ENCODE results near the gene TMEM203.

The TMEM203 gene

GRCh38 chr9:137198902-137199283 lies 6.6 kb downstream of the TMEM203 start:
- H4K12ac ChIP-seq (ENCODE audit: low read depth, low read length): no peak overlapping the region
- H3K4me1 ChIP-seq (ENCODE audit: control insufficient read depth in 1 of 2, insufficient read depth in 2 of 2, low read length in 2 of 2): peaks cover 12 to 27% of the 10 kb centered on the region in 2 experiments
- H2BK12ac ChIP-seq (ENCODE audit: low read length): no peak overlapping the region
- H3K79me1 ChIP-seq (ENCODE audit: low read length): peaks cover 3% of the 10 kb centered on the region
- H2AK5ac ChIP-seq (ENCODE audit: low read length): no peak overlapping the region
- H3K36me3 ChIP-seq (ENCODE audit: control insufficient read depth in 1 of 2, insufficient read depth in 2 of 2, low read length in 2 of 2): peaks cover 0 to 2% of the 10 kb centered on the region in 2 experiments
- H3K18ac ChIP-seq (ENCODE audit: low read length): no peak overlapping the region
- no peaks in the 10 kb centered on the region for H3K27me3 ChIP-seq (ENCODE audit: insufficient read depth, low read length)
- H2BK5ac ChIP-seq (ENCODE audit: low read depth, low read length, poor library complexity): no peak overlapping the region
- H3K4me2 ChIP-seq (ENCODE audit: low read length): no peak overlapping the region
- no peak overlapping the region for H3K23ac ChIP-seq (ENCODE audit: low read length)
- H3K14ac ChIP-seq (ENCODE audit: low read length): no peak overlapping the region
- H3K4me3 ChIP-seq (ENCODE audit: low read depth, low read length): no peak overlapping the region
- H4K8ac ChIP-seq (ENCODE audit: low read depth, low read length): no peak overlapping the region
- H3K79me2 ChIP-seq (ENCODE audit: control insufficient read depth, insufficient read depth, low read length, poor library complexity): peaks cover 3% of the 10 kb centered on the region
- H3K9ac ChIP-seq (ENCODE audit: low read length): no peak overlapping the region
- no peak overlapping the region for H3K4ac ChIP-seq (ENCODE audit: low read depth, low read length)
- no CpG with 5 or more reads among the region's 11 CpGs for WGBS (ENCODE audit: extremely low coverage, insufficient coverage, insufficient read length)
- no peak overlapping the region for H4K91ac ChIP-seq (ENCODE audit: low read depth, low read length)
- no peak overlapping the region for H2AFZ ChIP-seq (ENCODE audit: insufficient read depth, low read length, poor library complexity)
- no peak overlapping the region for H3K27ac ChIP-seq (ENCODE audit: low read depth, low read length)
- H3K9me3 ChIP-seq (ENCODE audit: insufficient read depth, low read depth, low read length): no peaks in the 10 kb centered on the region
- DNase-seq: no peak
- no peak overlapping the region for H2BK120ac ChIP-seq (ENCODE audit: insufficient read depth, low read length, poor library complexity)

GRCh38 chr9:137198051-137198901 lies 7.2 kb downstream of the TMEM203 start:
- no peak overlapping the region for H3K4me3 ChIP-seq (ENCODE audit: low read depth, low read length)

GRCh38 chr9:137195525-137196220 lies 9.8 kb downstream of the TMEM203 start:
- Histone ChIP-seq H3K4me2 (ENCODE audit: low read length) (no peak overlapping the region), H3K79me2 (ENCODE audit: control insufficient read depth, insufficient read depth, low read length, poor library complexity) (no peaks in the 10 kb centered on the region)

More at GRCh38 chr9:137198051-137198901, 7.2 kb downstream of the TMEM203 start:
- Histone ChIP-seq H2BK12ac (ENCODE audit: low read length) (no peak overlapping the region), H3K79me2 (ENCODE audit: control insufficient read depth, insufficient read depth, low read length, poor library complexity) (peaks cover 3% of the 10 kb centered on the region), H2BK5ac (ENCODE audit: low read depth, low read length, poor library complexity) (no peak overlapping the region), H3K9me3 (ENCODE audit: insufficient read depth, low read depth, low read length) (no peaks in the 10 kb centered on the region), H4K12ac (ENCODE audit: low read depth, low read length) (no peak overlapping the region), H3K9ac (ENCODE audit: low read length) (no peak overlapping the region), H2BK120ac (ENCODE audit: insufficient read depth, low read length, poor library complexity) (no peak overlapping the region), H3K18ac (ENCODE audit: low read length) (peak overlapping the region; percentile 4), H3K36me3 (ENCODE audit: control insufficient read depth in 1 of 2, insufficient read depth in 2 of 2, low read length in 2 of 2) (peaks cover 0 to 2% of the 10 kb centered on the region in 2 experiments), H3K4me2 (ENCODE audit: low read length) (peak overlapping the region; percentile 31), H4K8ac (ENCODE audit: low read depth, low read length) (no peak overlapping the region), H2AK5ac (ENCODE audit: low read length) (no peak overlapping the region), H3K23ac (ENCODE audit: low read length) (no peak overlapping the region), H3K4ac (ENCODE audit: low read depth, low read length) (no peak overlapping the region), H3K4me1 (ENCODE audit: control insufficient read depth in 1 of 2, insufficient read depth in 2 of 2, low read length in 2 of 2) (peaks cover 12 to 27% of the 10 kb centered on the region in 2 experiments), H4K91ac (ENCODE audit: low read depth, low read length) (no peak overlapping the region), H3K79me1 (ENCODE audit: low read length) (peaks cover 3% of the 10 kb centered on the region), H2AFZ (ENCODE audit: insufficient read depth, low read length, poor library complexity) (no peak overlapping the region), H3K27ac (ENCODE audit: low read depth, low read length) (no peak overlapping the region), H3K27me3 (ENCODE audit: insufficient read depth, low read length) (no peaks in the 10 kb centered on the region), H3K14ac (ENCODE audit: low read length) (no peak overlapping the region)
- no CpG with 5 or more reads among the region's 19 CpGs for WGBS (ENCODE audit: extremely low coverage, insufficient coverage, insufficient read length)
- peak; percentile 81 to 94 for DNase-seq

GRCh38 chr9:137194909-137195308 lies 10.5 kb downstream of the TMEM203 start:
- no peak overlapping the region for H3K4me2 ChIP-seq (ENCODE audit: low read length)
- peaks cover 9 to 25% of the 10 kb centered on the region in 2 experiments for H3K4me1 ChIP-seq (ENCODE audit: control insufficient read depth in 1 of 2, insufficient read depth in 2 of 2, low read length in 2 of 2)
- H4K12ac ChIP-seq (ENCODE audit: low read depth, low read length): no peak overlapping the region
- no peak overlapping the region for H3K4me3 ChIP-seq (ENCODE audit: low read depth, low read length)
- H4K8ac ChIP-seq (ENCODE audit: low read depth, low read length): no peak overlapping the region
- H2AK5ac ChIP-seq (ENCODE audit: low read length): no peak overlapping the region
- no peak overlapping the region for H2BK5ac ChIP-seq (ENCODE audit: low read depth, low read length, poor library complexity)
- H3K36me3 ChIP-seq (ENCODE audit: control insufficient read depth in 1 of 2, insufficient read depth in 2 of 2, low read length in 2 of 2): peaks cover 24 to 28% of the 10 kb centered on the region in 2 experiments
- no peaks in the 10 kb centered on the region for H3K79me1 ChIP-seq (ENCODE audit: low read length)
- H3K27ac ChIP-seq (ENCODE audit: low read depth, low read length): no peak overlapping the region
- no CpG with 5 or more reads among the region's 10 CpGs for WGBS (ENCODE audit: extremely low coverage, insufficient coverage, insufficient read length)
- H3K18ac ChIP-seq (ENCODE audit: low read length): no peak overlapping the region
- H3K4ac ChIP-seq (ENCODE audit: low read depth, low read length): no peak overlapping the region
- H3K9me3 ChIP-seq (ENCODE audit: insufficient read depth, low read depth, low read length): no peaks in the 10 kb centered on the region
- no peak overlapping the region for H2BK120ac ChIP-seq (ENCODE audit: insufficient read depth, low read length, poor library complexity)
- no peak overlapping the region for H3K14ac ChIP-seq (ENCODE audit: low read length)
- H3K79me2 ChIP-seq (ENCODE audit: control insufficient read depth, insufficient read depth, low read length, poor library complexity): no peaks in the 10 kb centered on the region
- no peak overlapping the region for H2BK12ac ChIP-seq (ENCODE audit: low read length)
- H2AFZ ChIP-seq (ENCODE audit: insufficient read depth, low read length, poor library complexity): no peak overlapping the region
- H4K91ac ChIP-seq (ENCODE audit: low read depth, low read length): no peak overlapping the region
- no peaks in the 10 kb centered on the region for H3K27me3 ChIP-seq (ENCODE audit: insufficient read depth, low read length)
- no peak for DNase-seq
- H3K23ac ChIP-seq (ENCODE audit: low read length): no peak overlapping the region
- H3K9ac ChIP-seq (ENCODE audit: low read length): no peak overlapping the region

More at GRCh38 chr9:137195525-137196220, 9.8 kb downstream of the TMEM203 start:
- H2AFZ ChIP-seq (ENCODE audit: insufficient read depth, low read length, poor library complexity): no peak overlapping the region
- no peak overlapping the region for H2BK120ac ChIP-seq (ENCODE audit: insufficient read depth, low read length, poor library complexity)
- H4K12ac ChIP-seq (ENCODE audit: low read depth, low read length): no peak overlapping the region
- no peak overlapping the region for H2AK5ac ChIP-seq (ENCODE audit: low read length)
- H3K79me1 ChIP-seq (ENCODE audit: low read length): no peaks in the 10 kb centered on the region
- no peak overlapping the region for H3K27ac ChIP-seq (ENCODE audit: low read depth, low read length)
- no peak overlapping the region for H3K4ac ChIP-seq (ENCODE audit: low read depth, low read length)
- H3K4me1 ChIP-seq (ENCODE audit: control insufficient read depth in 1 of 2, insufficient read depth in 2 of 2, low read length in 2 of 2): peaks cover 9 to 23% of the 10 kb centered on the region in 2 experiments
- no peaks in the 10 kb centered on the region for H3K27me3 ChIP-seq (ENCODE audit: insufficient read depth, low read length)
- H3K9ac ChIP-seq (ENCODE audit: low read length): no peak overlapping the region
- H4K8ac ChIP-seq (ENCODE audit: low read depth, low read length): no peak overlapping the region
- no CpG with 5 or more reads among the region's 21 CpGs for WGBS (ENCODE audit: extremely low coverage, insufficient coverage, insufficient read length)
- H3K4me3 ChIP-seq (ENCODE audit: low read depth, low read length): no peak overlapping the region
- no peak overlapping the region for H3K23ac ChIP-seq (ENCODE audit: low read length)
- peak in 1 of 2 donors; percentile 10 for DNase-seq
- H2BK5ac ChIP-seq (ENCODE audit: low read depth, low read length, poor library complexity): no peak overlapping the region
- H3K36me3 ChIP-seq (ENCODE audit: control insufficient read depth in 1 of 2, insufficient read depth in 2 of 2, low read length in 2 of 2): peaks cover 16 to 21% of the 10 kb centered on the region in 2 experiments
- H3K14ac ChIP-seq (ENCODE audit: low read length): no peak overlapping the region
- no peak overlapping the region for H4K91ac ChIP-seq (ENCODE audit: low read depth, low read length)
- no peaks in the 10 kb centered on the region for H3K9me3 ChIP-seq (ENCODE audit: insufficient read depth, low read depth, low read length)
- no peak overlapping the region for H2BK12ac ChIP-seq (ENCODE audit: low read length)
- no peak overlapping the region for H3K18ac ChIP-seq (ENCODE audit: low read length)

Data from trophoblast cell (in vitro differentiated cells and primary cell).